Stimulated activated CD4-positive, alpha-beta T cell treated with anti-CD3 and anti-CD28 coated beads, Interleukin-12 subunit alpha, Interleukin-12 subunit beta, amount 100 ng/mL, for 24 hours (primary cell): Measurements from ENCODE around the gene MDM4.
"Not testable (repeated sequence)": the region's sequence is repeated elsewhere in the genome, so short reads cannot be mapped to it uniquely, and the experiment has no call there.

ENCODE experiments used
- DNase-seq, 2 experiments: peaks; one replicate each; pipeline ENCODE4 v3.0.0-alpha.2; 2020; ENCODE audit warnings: low read depth in 2 of 2

Gene MDM4

GRCh38 chr1:204516180-204516879 lies at the start of gene MDM4:
TSS of gene MDM4 (plus strand) at chr1:204516406. CDS start at chr1:204525519, 9,113 bp downstream.
- peak; percentile 89 for DNase-seq

GRCh38 chr1:204466416-204467405 lies 49.5 kb upstream of the MDM4 start:
- no peak for DNase-seq

- DNase-seq: no peak
These were observed 48.0 kb upstream of the MDM4 start for GRCh38 chr1:204468206-204468605.

DNA sequence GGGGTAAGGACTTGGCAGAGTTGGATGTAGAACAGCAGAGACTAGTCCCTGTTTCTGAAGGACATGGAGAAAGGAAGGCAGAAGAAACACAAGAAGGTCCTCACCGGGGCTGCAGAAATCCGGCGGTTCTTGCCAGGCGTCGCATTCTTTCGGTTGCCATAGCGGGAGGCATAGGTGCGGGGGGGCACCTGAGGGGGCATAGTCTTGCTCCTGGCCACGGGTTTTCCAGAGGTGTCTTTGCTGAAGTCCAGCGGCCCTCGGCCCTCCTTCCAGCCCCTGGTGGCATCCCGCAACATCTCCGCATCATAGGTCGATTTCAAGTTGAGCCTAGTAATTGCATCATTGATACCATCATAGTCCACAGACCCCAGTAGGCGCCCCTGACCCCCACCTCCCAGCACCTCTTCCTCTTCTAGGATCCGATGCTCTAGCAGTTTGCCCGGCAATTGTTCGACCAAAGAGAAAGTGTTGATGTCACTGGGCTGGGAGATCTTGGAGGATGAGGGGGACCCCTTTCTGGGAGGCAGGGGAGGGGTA lies 47.4 kb upstream of the MDM4 start:
- DNase-seq: no peak

DNA sequence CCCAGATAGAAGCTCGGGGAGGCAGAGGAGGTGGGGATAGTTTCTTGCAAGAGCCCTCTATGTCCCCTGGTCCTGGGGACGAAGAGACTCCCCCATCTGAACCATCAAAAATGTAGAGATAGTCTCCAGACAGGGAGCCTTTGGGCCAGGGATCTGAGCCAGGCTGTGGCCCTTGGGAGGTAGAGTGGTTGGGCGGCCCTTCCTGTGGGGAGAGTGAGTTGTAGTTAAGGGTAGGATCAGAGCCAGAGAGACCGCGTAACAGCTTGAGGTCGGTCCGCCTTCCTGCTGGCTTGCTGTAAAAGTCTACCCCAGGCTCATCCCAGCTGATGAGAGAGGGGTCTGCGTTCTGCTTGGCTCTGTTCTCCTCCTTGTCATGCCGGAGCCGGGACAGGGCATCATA lies 46.9 kb upstream of the MDM4 start:
- no peak for DNase-seq

GRCh38 chr1:204471687-204472086 lies 44.5 kb upstream of the MDM4 start:
- DNase-seq: no peak

DNA sequence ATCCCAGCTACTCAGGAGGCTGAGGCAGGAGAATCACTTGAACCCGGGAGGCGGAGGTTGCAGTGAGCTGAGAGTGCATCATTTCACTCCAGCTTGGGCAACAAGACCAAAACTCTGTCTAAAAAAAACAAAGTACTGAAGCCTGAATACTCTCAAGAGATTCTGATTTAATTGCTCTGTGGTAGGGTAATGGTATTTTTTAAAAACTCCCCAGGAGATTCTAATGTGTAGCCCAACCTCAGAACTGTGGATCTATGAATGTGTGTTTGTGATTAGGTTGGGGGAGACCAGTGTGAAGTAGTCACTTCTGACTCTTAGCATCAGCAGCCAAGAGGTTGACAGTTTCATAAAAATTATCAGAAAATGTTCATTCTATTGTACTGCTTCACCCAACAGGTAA lies 43.5 kb upstream of the MDM4 start:
- DNase-seq: no peak

GRCh38 chr1:204473400-204473965 lies 42.7 kb upstream of the MDM4 start:
- no peak for DNase-seq

GRCh38 chr1:204475656-204476432 lies 40.4 kb upstream of the MDM4 start:
- no peak for DNase-seq

GRCh38 chr1:204476563-204476962 lies 39.6 kb upstream of the MDM4 start:
- no peak for DNase-seq

- no peak for DNase-seq
These were observed 39.0 kb upstream of the MDM4 start for GRCh38 chr1:204477036-204477740.

DNA sequence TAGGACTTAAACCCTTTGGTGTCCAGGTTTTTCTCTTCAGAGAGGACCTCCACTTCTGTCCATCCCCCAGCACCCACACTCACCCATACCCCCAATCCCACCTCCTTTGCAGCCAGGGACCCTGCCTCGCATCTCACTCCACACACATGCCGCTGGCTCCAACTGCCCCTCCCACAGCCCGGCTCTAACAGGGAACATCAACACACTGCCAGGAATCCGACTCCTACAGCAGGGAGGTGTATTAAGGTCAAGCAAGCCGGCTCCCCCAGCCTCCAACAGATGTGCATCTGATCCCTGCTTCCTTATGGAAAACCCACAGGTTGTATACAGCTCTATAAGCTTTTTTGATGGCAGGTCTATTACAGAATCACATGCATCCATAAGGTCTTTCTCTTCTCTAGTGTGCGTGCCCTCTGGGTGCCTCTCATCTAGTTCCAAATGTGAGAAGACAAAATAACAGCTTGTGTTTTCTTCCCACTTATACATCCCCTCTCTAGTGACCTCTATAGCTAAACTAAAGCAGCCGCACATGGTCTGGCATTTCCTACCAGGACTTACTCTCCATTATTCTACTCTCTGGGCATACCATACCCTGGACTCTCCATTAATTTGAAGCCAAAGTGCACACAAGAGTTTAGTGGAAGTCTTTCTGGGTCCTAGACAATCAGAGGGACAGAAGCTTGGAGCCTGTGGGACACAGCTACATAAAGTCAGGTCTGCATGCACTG lies 37.9 kb upstream of the MDM4 start:
- no peak for DNase-seq

GRCh38 chr1:204478921-204479320 lies 37.3 kb upstream of the MDM4 start:
- no peak for DNase-seq

- DNase-seq: no peak
These were observed 36.6 kb upstream of the MDM4 start for GRCh38 chr1:204479387-204480136.

GRCh38 chr1:204480515-204480914 lies 35.7 kb upstream of the MDM4 start:
- no peak for DNase-seq

- DNase-seq: no peak
These were observed 32.4 kb upstream of the MDM4 start for GRCh38 chr1:204483791-204484190.

DNA sequence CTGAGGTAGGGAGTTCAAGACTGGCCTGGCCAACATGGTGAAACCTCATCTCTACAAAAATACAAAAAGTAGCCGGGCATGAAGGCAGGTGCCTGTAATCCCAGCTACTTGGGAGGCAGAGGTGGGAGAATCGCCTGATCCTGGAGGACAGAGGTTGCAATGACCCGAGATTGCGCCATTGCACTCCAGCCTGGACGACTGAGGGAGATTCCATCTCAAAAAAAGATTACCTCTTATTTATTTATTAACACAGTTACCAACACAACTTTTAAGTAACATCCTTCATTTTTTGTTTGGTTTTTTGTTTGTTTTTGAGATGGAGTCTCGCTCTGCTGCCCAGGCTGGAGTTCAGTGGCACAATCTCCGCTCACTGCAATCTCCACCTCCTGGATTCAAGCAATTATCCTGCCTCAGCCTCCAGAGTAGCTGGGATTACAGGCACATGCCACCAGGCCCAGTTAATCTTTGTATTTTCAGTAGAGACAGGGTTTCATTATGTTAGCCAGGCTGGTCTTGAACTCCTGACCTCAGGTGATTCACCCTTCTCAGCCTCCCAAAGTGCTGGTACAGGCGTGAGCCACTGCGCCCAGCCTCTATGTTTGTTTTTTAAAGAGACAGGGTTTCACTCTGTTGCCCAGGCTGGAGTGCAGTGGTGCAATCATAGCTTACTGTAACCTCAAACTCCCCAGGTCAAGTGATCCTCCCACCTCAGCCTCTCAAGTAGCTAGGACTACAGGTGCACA lies 29.5 kb upstream of the MDM4 start:
- DNase-seq: not testable (repeated sequence)

GRCh38 chr1:204487256-204487615 lies 29.0 kb upstream of the MDM4 start:
- no peak for DNase-seq

DNA sequence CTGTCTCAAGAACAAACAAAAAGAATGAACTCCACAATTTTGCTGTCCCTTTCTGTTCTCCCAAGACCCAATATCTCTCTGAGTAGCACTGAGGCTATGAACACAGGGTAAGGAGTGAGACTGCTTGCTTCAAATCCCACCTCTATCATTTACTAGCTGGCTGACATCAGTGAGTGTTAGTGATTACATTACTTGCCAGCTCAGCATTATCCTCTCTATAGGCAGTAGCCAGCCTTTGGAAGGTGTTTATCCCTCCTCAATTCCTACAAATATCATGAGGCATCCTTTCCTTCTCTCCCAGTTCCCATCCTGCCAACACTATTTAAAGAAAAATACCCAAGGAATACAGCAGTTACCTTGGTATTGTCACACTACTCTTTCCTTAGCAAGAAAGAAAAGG lies 24.6 kb upstream of the MDM4 start:
- DNase-seq: no peak
